Mucosa of descending colon (tissue), 3 donors: ENCODE results near the gene PCDH12. TPM values are rescaled to one million over a fixed set of nuclear protein-coding genes. Genes with fewer than 3 reads are reported as not detected.

ENCODE experiments used
- ATAC-seq: fragments of 200-7000 bp; cut with Tn5 transposase; one replicate; pipeline ENCODE4 v1.9.1; 2020; ENCODE audit warnings: mild to moderate bottlenecking, moderate library complexity
- DNase-seq, 3 donors: peaks; one replicate each; pipeline ENCODE4 v3.0.0-alpha.2; 2020
- H3K36me3 ChIP-seq: fragments of 200-600 bp; one replicate; pipeline ENCODE4 v1.8.0; 2021; ENCODE audit warnings: low read depth, mild to moderate bottlenecking
- H3K4me1 ChIP-seq: fragments of 200-600 bp; one replicate; pipeline ENCODE4 v1.8.0; 2021; ENCODE audit warnings: low read depth, mild to moderate bottlenecking
- H3K4me3 ChIP-seq: fragments of 200-600 bp; one replicate; pipeline ENCODE4 v1.8.0; 2021; ENCODE audit warnings: mild to moderate bottlenecking
- H3K9me3 ChIP-seq: fragments of 200-600 bp; one replicate; pipeline ENCODE4 v1.8.0; 2021; ENCODE audit warnings: mild to moderate bottlenecking
- CTCF ChIP-seq: fragments of 200-600 bp; IDR thresholded peaks from one replicate; pipeline ENCODE4 v1.8.0; 2022; ENCODE audit warnings: antibody characterized with exemption, mild to moderate bottlenecking
- intact Hi-C, 2 donors: fragments of 100-400 bp; cut with DNase I in 1 of 2; cut with micrococcal nuclease in 1 of 2; formaldehyde crosslinking; loops; one replicate each; pipeline versions ENCODE4 v1.11.0 to v1.11.1; 2022; cut with DNase I, micrococcal nuclease
- total RNA-seq, 3 donors: library from RNA; stranded (reverse); fragmentation: NEBNext Ultra II Directional in 2 of 3; extraction: Animal tissue kit (Norgen Biotek cat#: 25700) in 2 of 3; gene quantifications; one replicate each; pipeline versions ENCODE4 v1.2.1 to v1.2.4, GENCODE V29; 2021 to 2023
- donor health status: DM: no; HTN: no; CAD: no; lungs with moderate emphysema.
- donor health status: DM: no; HTN: no; CAD: no.
- donor health status: DM: no; HTN: yes; CAD: no.

Gene PCDH12
- total RNA-seq, 3 donors from 2014 or later = 1.2 to 3.2 (median 2.2) TPM

- intact Hi-C loops = no loop called here
- no peak for TF ChIP-seq CTCF
- ATAC-seq (peak; percentile 63), DNase-seq (peak; percentile 55 to 73 (median 71))
- Histone ChIP-seq H3K36me3 (no peaks in the 10 kb centered on the region), H3K4me1 (peaks cover 19% of the 10 kb centered on the region), H3K4me3 (no peak overlapping the region), H3K9me3 (no peaks in the 10 kb centered on the region)
Observed at GRCh38 chr5:141914199-141914743, 43.7 kb downstream of the PCDH12 start.

GRCh38 chr5:141913560-141914198 is 44.3 kb downstream of the PCDH12 start:
- no peak for TF ChIP-seq CTCF
- Histone ChIP-seq H3K36me3 (no peaks in the 10 kb centered on the region), H3K4me1 (peaks cover 13% of the 10 kb centered on the region), H3K4me3 (no peak overlapping the region), H3K9me3 (no peaks in the 10 kb centered on the region)
- intact Hi-C loops = no loop called here
- no peak for DNase-seq
- no peak for ATAC-seq

DNA sequence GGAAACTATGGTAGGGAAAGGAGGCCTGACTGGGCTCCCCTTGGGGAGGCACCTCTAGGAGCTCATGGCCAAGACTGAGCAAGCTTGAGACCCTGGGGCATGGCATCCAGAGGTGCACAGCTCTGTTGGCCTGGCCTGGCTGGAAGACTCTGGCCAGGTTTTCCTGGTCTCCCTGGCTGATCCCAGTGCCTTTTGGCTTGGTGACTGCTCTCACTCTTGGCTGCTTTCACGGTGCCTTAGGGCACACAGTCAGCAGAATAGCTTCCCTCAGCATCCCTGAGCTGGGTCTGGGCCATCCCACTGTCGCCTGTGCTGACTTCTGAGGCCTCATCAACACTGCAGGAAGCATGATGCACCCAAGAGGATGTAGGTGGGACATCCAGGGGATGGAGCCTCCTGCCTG is 47.7 kb downstream of the PCDH12 start:
- H3K4me1 ChIP-seq = peaks cover 3% of the 10 kb centered on the region
- no peaks in the 10 kb centered on the region for H3K9me3 ChIP-seq
- ATAC-seq (peak; percentile 20), DNase-seq (no peak)
- intact Hi-C loops = no loop called here
- H3K4me3 ChIP-seq = no peak overlapping the region
- no peak for TF ChIP-seq CTCF
- H3K36me3 ChIP-seq = no peaks in the 10 kb centered on the region

DNA sequence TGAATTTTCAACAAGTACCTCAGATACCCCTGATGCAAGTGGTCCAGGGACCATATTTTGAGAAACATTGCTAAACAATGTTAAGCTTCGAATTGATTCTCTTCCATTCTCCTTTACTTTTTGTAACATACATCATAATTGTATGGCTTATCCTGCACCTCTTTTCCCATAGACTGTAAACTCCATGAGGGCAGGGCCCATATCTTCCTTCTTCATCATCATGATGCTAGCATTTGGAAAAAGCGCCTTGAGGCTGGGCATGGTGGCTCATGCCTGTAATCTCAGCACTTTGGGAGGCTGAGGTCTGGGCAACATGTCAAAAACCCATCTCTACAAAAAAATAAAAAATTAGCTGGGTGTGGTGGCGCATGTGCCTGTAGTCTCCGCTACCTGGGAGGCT is 48.8 kb downstream of the PCDH12 start:
- Histone ChIP-seq H3K4me1 (peaks cover 3% of the 10 kb centered on the region), H3K9me3 (no peaks in the 10 kb centered on the region), H3K36me3 (no peaks in the 10 kb centered on the region), H3K4me3 (no peak overlapping the region)
- ATAC-seq (no peak), DNase-seq (no peak)
- intact Hi-C loops = no loop called here
- TF ChIP-seq CTCF = no peak

GRCh38 chr5:141908796-141909195 is 49.2 kb downstream of the PCDH12 start:
- TF ChIP-seq CTCF = no peak
- DNase-seq (no peak), ATAC-seq (no peak)
- Histone ChIP-seq H3K9me3 (no peaks in the 10 kb centered on the region), H3K36me3 (no peaks in the 10 kb centered on the region), H3K4me3 (no peak overlapping the region), H3K4me1 (peaks cover 3% of the 10 kb centered on the region)
- intact Hi-C loops = no loop called here
